Panc1 (cell line): ENCODE measurements around the gene CACNG1. TPM values are rescaled to one million over a fixed set of nuclear protein-coding genes. Genes with fewer than 3 reads are reported as not detected.

Experiments
- ATAC-seq: fragments of 200-7000 bp; cut with Tn5 transposase; 2 replicates; pipeline ENCODE4 v1.9.1; 2020; ENCODE audit warnings: mild to moderate bottlenecking, moderate library complexity
- BruUV-seq: library from RNA; stranded (reverse); fragments of 400-500 nt; replicated peaks from 2 replicates; lab custom pipeline; 2021; lab: Mats Ljungman, UMichigan
- CTCF ChIA-PET: fragments of 300-600 bp; sonication (Branson Sonifier 250); formaldehyde crosslinking; loops from one replicate; lab custom pipeline; 2022; ENCODE audit warnings: antibody characterized with exemption; lab: Charles Lee
- POLR2A ChIA-PET: fragments of 300-600 bp; sonication (Branson Sonifier 250); formaldehyde crosslinking; loops from one replicate; lab custom pipeline; 2022; ENCODE audit warnings: antibody characterized with exemption; lab: Charles Lee
- DNase-seq: peaks from one replicate; pipeline ENCODE4 v3.0.0-alpha.2; 2010; ENCODE audit warnings: low read depth, low spot score
- H3K27ac ChIP-seq: 2 replicates; pipeline ENCODE4 v1.5.1; 2011; ENCODE audit warnings: mild to moderate bottlenecking, low read length, inconsistent platforms
- H3K27me3 ChIP-seq: fragments of 200-500 bp; sonication (Bioruptor generic); 2 replicates; pipeline ENCODE4 v1.6.0; 2014; ENCODE audit warnings: low read length, inconsistent platforms; ENCODE audit not compliant: control insufficient read depth, insufficient read depth
- H3K36me3 ChIP-seq: fragments of 200-500 bp; sonication (Bioruptor generic); 2 replicates; pipeline ENCODE4 v1.5.1; 2014; ENCODE audit warnings: inconsistent platforms, mild to moderate bottlenecking, low read length, moderate library complexity; ENCODE audit not compliant: control insufficient read depth, insufficient read depth
- H3K4me1 ChIP-seq: 2 replicates; pipeline ENCODE4 v1.5.1; 2011; ENCODE audit warnings: inconsistent platforms, mild to moderate bottlenecking, low read length, moderate library complexity; ENCODE audit not compliant: control insufficient read depth, insufficient read depth
- H3K4me3 ChIP-seq, 2 experiments: 2 replicates each; pipeline ENCODE4 v1.5.1; 2011 to 2012; ENCODE audit warnings: low read depth in 2 of 2, low read length in 2 of 2, mild to moderate bottlenecking in 2 of 2, inconsistent platforms in 1 of 2, moderate library complexity in 1 of 2
- H3K9me3 ChIP-seq: fragments of 200-500 bp; sonication (Bioruptor generic); 2 replicates; pipeline ENCODE4 v1.5.1; 2014; ENCODE audit warnings: low read depth, mild to moderate bottlenecking, inconsistent platforms, low read length, moderate library complexity; ENCODE audit not compliant: control insufficient read depth, insufficient read depth
- POLR2AphosphoS5 ChIP-seq: IDR thresholded peaks from 2 replicates; pipeline ENCODE4 v1.6.1; 2012; ENCODE audit warnings: mild to moderate bottlenecking, low read depth, low read length, moderate library complexity
- SIN3A ChIP-seq: IDR thresholded peaks from 2 replicates; pipeline ENCODE4 v1.6.1; 2012; ENCODE audit warnings: low read depth, mild to moderate bottlenecking, low read length, moderate library complexity, borderline replicate concordance; ENCODE audit not compliant: insufficient read depth
- TCF7L2 ChIP-seq: IDR thresholded peaks from 2 replicates; pipeline ENCODE4 v1.6.1; 2011; ENCODE audit warnings: mild to moderate bottlenecking, low read depth, low read length, inconsistent platforms
- in situ Hi-C: cut with HindIII; loops from 2 replicates; pipeline ENCODE4 v1.10.0; 2016; ENCODE audit warnings: low sequenced_read_pairs, low pct_unique_long_range_greater_than_20kb
- intact Hi-C: fragments of 100-400 bp; cut with micrococcal nuclease; formaldehyde crosslinking; loops from one replicate; pipeline ENCODE4 v1.10.0; 2022; ENCODE audit not compliant: unreplicated experiment
- total RNA-seq: library from RNA; stranded (reverse); gene quantifications from one replicate; pipeline ENCODE4 v1.2.1, GENCODE V29; 2021; ENCODE audit not compliant: unreplicated experiment
- TF ChIP-seq, protein P1 (sequence below), 2 experiments: IDR thresholded peaks; 2 replicates each; pipeline ENCODE4 v1.6.1; 2011 to 2012; ENCODE audit warnings: low read depth in 2 of 2, control low read depth in 1 of 2, low read length in 1 of 2, mild to moderate bottlenecking in 1 of 2, moderate library complexity in 1 of 2; ENCODE audit not compliant: insufficient read depth in 1 of 2
- TF ChIP-seq, protein P2 (sequence below): fragments of 450-650 bp; IDR thresholded peaks from 2 replicates; pipeline ENCODE4 v1.5.1; 2017; ENCODE audit warnings: mild to moderate bottlenecking

CACNG1 gene
- total RNA-seq, 1 experiment from 2014 or later = 0.13 TPM

DNA sequence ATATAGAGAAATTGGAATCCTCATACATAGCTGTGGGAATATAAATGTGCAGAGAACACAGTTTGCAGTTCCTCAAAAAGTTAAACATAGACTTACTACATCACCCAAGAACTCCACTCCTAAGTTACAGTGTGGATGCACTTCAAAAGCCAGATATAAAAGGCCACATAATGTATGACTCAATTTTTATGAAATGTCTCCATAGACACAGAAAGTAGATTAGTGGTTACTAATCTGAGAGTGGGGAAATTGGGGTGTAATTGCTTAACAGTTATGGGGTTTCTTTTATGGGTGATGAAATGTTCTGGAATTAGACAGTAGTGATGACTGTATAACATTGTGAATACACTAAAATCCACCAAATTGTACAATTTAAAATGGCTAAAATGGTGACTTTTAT, 60.9 kb downstream of the CACNG1 start:
- intact Hi-C loops = no loop called here
- in situ Hi-C loops = no loop called here
- ChIA-PET POLR2A (no interaction called here), CTCF (no interaction called here)
- no TSS peak for BruUV-seq
- Histone ChIP-seq H3K4me3 (no peak overlapping the region), H3K27ac (no peak overlapping the region), H3K4me1 (no peaks in the 10 kb centered on the region), H3K27me3 (no peaks in the 10 kb centered on the region), H3K36me3 (peaks cover 3% of the 10 kb centered on the region; the same call in 1 of the 2 replicates), H3K9me3 (no peaks in the 10 kb centered on the region)
- TF ChIP-seq, protein P1, sequence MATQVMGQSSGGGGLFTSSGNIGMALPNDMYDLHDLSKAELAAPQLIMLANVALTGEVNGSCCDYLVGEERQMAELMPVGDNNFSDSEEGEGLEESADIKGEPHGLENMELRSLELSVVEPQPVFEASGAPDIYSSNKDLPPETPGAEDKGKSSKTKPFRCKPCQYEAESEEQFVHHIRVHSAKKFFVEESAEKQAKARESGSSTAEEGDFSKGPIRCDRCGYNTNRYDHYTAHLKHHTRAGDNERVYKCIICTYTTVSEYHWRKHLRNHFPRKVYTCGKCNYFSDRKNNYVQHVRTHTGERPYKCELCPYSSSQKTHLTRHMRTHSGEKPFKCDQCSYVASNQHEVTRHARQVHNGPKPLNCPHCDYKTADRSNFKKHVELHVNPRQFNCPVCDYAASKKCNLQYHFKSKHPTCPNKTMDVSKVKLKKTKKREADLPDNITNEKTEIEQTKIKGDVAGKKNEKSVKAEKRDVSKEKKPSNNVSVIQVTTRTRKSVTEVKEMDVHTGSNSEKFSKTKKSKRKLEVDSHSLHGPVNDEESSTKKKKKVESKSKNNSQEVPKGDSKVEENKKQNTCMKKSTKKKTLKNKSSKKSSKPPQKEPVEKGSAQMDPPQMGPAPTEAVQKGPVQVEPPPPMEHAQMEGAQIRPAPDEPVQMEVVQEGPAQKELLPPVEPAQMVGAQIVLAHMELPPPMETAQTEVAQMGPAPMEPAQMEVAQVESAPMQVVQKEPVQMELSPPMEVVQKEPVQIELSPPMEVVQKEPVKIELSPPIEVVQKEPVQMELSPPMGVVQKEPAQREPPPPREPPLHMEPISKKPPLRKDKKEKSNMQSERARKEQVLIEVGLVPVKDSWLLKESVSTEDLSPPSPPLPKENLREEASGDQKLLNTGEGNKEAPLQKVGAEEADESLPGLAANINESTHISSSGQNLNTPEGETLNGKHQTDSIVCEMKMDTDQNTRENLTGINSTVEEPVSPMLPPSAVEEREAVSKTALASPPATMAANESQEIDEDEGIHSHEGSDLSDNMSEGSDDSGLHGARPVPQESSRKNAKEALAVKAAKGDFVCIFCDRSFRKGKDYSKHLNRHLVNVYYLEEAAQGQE (IDR thresholded peaks at IDR 0.05; ENCODE audit: insufficient read depth in 1 of 2, low read depth in 2 of 2, low read length in 1 of 2) = no peak
- no peak for TF ChIP-seq SIN3A
- TF ChIP-seq TCF7L2 = no peak
- TF ChIP-seq POLR2AphosphoS5 = no peak
- TF ChIP-seq, protein P2, sequence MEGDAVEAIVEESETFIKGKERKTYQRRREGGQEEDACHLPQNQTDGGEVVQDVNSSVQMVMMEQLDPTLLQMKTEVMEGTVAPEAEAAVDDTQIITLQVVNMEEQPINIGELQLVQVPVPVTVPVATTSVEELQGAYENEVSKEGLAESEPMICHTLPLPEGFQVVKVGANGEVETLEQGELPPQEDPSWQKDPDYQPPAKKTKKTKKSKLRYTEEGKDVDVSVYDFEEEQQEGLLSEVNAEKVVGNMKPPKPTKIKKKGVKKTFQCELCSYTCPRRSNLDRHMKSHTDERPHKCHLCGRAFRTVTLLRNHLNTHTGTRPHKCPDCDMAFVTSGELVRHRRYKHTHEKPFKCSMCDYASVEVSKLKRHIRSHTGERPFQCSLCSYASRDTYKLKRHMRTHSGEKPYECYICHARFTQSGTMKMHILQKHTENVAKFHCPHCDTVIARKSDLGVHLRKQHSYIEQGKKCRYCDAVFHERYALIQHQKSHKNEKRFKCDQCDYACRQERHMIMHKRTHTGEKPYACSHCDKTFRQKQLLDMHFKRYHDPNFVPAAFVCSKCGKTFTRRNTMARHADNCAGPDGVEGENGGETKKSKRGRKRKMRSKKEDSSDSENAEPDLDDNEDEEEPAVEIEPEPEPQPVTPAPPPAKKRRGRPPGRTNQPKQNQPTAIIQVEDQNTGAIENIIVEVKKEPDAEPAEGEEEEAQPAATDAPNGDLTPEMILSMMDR = no peak
- ATAC-seq (no peak), DNase-seq (no peak)

Other genes starting within 250 kb of the CACNG1 start
- gene CACNG5, start 209.4 kb upstream of the CACNG1 start, total RNA-seq = 0.21 TPM
- 40.3 TPM for gene CACNG4, start 79.8 kb upstream of the CACNG1 start, total RNA-seq
- 15.0 TPM for gene HELZ, start 200.6 kb downstream of the CACNG1 start, total RNA-seq